Activated naive CD8-positive, alpha-beta T cell treated with anti-CD3 and anti-CD28 coated beads, Interleukin-2, amount 50 U/mL, for 24 hours (primary cell): ENCODE data around the gene RNLS.
A peak's percentile ranks its signal among the peaks of the same experiment; 100 is the strongest.

Experiments
- ATAC-seq: fragments of 150-1000 bp; cut with Tn5 transposase; one replicate; pipeline ENCODE4 v1.10.0; 2021
- DNase-seq: peaks from one replicate; pipeline ENCODE4 v3.0.0; 2021
- H3K27ac Mint-ChIP-seq: one replicate; pipeline ENCODE4 v1.8.0; 2021; ENCODE audit warnings: mild to moderate bottlenecking, mixed read lengths
- H3K27me3 Mint-ChIP-seq: one replicate; pipeline ENCODE4 v1.8.0; 2021; ENCODE audit warnings: mixed read lengths
- H3K36me3 Mint-ChIP-seq: one replicate; pipeline ENCODE4 v1.8.0; 2021; ENCODE audit warnings: low read depth, mixed read lengths
- H3K4me1 Mint-ChIP-seq: one replicate; pipeline ENCODE4 v1.8.0; 2021; ENCODE audit warnings: mixed read lengths
- H3K4me3 Mint-ChIP-seq: one replicate; pipeline ENCODE4 v1.8.0; 2021; ENCODE audit warnings: mild to moderate bottlenecking, moderate library complexity, mixed read lengths
- H3K9me3 Mint-ChIP-seq: one replicate; pipeline ENCODE4 v1.8.0; 2021; ENCODE audit warnings: mixed read lengths

Gene RNLS

DNA sequence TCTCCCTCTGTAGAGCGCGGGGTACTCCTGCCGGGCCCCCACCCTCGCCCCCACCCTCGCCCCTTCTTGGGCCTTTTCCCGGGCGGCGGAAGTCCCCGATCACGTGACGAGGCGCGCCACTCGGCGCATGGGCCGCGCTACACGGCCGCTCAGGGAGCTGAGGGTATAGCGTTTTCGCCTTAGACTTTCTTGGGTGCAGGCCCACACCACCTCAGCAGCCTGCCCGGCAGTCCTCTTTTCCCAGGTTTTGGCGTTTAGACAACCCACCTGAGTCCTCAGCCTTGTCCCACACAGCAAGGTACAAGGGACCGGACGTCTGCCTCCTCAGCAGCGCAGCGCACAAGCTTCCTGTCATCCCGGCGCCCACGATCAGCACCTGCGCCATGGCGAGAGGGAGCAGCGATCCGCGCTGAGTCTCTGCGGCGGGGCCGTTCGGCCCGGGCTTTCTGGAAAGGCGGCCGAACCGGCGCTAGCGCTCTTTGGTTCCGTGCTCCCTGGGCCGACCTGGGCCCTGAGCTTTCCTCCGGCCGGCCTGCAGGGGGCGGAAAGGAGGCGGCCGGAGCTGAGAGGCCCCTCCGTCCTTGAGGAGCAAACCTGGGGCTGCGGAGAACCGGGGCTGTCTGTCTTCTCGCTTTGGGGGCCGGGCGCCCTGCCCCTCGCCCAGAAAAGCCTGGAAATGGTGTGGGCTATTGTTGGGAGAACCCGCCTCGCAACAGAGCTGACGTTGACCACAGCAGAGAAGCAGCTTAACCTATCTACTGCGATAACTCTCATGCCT lies at the start of gene RNLS:
Gene RNLS, minus strand, starts transcription at position 513 of the 778 bp plus-strand sequence.
- DNase-seq = peak; percentile 72
- peaks cover 5% of the 10 kb centered on the region for H3K9me3 Mint-ChIP-seq

DNA sequence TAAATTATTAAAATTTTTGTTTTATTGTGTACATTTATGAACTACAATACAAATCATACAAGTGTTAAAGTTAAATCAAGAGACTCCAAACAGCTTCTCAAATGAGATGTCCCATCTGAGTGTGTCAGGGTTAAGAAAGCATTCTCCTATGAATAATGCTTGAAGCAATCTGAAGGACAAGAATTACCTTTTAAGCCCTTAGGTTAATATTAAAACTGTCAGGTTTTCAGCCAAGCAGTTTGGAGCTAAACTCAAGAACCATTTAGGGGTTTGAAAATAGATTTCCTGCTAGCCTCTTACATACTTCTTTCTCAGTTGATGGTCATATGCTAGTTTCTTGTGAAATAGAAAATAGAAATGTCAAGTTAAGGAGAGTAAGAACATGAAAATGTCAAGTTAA lies 41.7 kb upstream of the RNLS start:
- Mint-ChIP-seq H3K27me3 (no peaks in the 10 kb centered on the region), H3K9me3 (no peaks in the 10 kb centered on the region), H3K36me3 (no peaks in the 10 kb centered on the region), H3K4me3 (no peak overlapping the region), H3K27ac (no peak overlapping the region), H3K4me1 (no peaks in the 10 kb centered on the region)
- no peak for DNase-seq
- ATAC-seq = no peak

More for the DNA sequence above, at the start of gene RNLS:
- no peaks in the 10 kb centered on the region for H3K27me3 Mint-ChIP-seq
- ATAC-seq = peak; percentile 87
- H3K4me3 Mint-ChIP-seq = peak within 1 kb of the TSS; percentile 80
- H3K36me3 Mint-ChIP-seq = no peaks in the 10 kb centered on the region
- peaks cover 13% of the 10 kb centered on the region for H3K4me1 Mint-ChIP-seq
- H3K27ac Mint-ChIP-seq = peak within 1 kb of the TSS; percentile 83

DNA sequence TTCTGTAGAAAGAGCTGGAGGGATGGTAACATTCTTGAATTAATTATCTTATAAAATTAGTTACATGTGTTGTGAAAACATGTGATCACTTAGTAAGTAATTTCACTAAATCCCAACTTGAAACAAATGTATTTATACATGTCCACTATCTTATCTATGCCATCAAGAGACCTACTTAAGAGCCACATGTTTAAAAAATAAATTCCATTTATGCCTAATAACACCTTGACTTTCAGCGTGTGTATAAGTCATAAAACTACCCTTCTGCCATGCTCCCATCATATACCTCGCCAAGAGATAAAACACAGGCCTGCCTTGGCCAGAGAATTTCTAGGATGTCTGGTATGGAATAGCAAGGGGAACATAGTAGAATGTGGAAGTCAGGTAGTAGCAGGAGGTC lies 40.7 kb upstream of the RNLS start:
- H3K9me3 Mint-ChIP-seq = no peaks in the 10 kb centered on the region
- no peaks in the 10 kb centered on the region for H3K36me3 Mint-ChIP-seq

GRCh38 chr10:88620441-88620840 lies 37.3 kb upstream of the RNLS start:
- Mint-ChIP-seq H3K36me3 (no peaks in the 10 kb centered on the region), H3K27ac (no peak overlapping the region), H3K9me3 (no peaks in the 10 kb centered on the region), H3K27me3 (no peaks in the 10 kb centered on the region), H3K4me3 (no peak overlapping the region), H3K4me1 (no peaks in the 10 kb centered on the region)
- no peak for DNase-seq
- ATAC-seq = no peak

More for the DNA sequence above, 40.7 kb upstream of the RNLS start:
- Mint-ChIP-seq H3K4me1 (no peaks in the 10 kb centered on the region), H3K4me3 (no peak overlapping the region), H3K27me3 (no peaks in the 10 kb centered on the region), H3K27ac (no peak overlapping the region)
- ATAC-seq = no peak
- DNase-seq = no peak

GRCh38 chr10:88618496-88618895 lies 35.4 kb upstream of the RNLS start:
- Mint-ChIP-seq H3K27ac (no peak overlapping the region), H3K27me3 (no peaks in the 10 kb centered on the region), H3K36me3 (no peaks in the 10 kb centered on the region), H3K9me3 (no peaks in the 10 kb centered on the region), H3K4me1 (no peaks in the 10 kb centered on the region), H3K4me3 (no peak overlapping the region)
- DNase-seq = no peak
- ATAC-seq = no peak

DNA sequence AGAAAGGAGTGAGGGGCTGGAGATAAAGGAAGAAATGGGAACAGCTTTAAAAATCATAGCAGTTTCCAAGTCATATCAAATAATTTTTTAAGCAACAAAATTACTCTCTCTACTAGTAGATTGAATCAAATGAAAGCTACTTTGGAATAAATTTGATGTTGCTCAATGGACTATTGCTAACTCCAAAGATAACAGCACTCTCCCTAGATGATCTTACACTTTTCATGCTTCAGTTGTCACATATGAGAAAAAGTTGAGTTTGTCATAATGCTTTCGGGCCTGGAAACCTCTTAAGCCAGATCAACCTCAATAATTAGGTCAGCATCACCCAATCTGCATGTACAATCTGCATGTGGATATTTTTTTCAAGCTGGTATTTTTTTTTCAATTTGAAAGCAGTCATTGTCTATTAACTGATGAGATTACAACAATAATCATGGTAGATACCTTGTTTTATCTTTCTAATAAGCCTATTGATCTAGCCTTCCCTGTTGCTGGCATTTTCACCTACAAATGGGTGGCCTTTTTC lies 34.7 kb upstream of the RNLS start:
- Mint-ChIP-seq H3K9me3 (no peaks in the 10 kb centered on the region), H3K4me1 (no peaks in the 10 kb centered on the region), H3K4me3 (no peak overlapping the region), H3K27ac (no peak overlapping the region), H3K36me3 (no peaks in the 10 kb centered on the region), H3K27me3 (no peaks in the 10 kb centered on the region)
- DNase-seq (no peak), ATAC-seq (no peak)

DNA sequence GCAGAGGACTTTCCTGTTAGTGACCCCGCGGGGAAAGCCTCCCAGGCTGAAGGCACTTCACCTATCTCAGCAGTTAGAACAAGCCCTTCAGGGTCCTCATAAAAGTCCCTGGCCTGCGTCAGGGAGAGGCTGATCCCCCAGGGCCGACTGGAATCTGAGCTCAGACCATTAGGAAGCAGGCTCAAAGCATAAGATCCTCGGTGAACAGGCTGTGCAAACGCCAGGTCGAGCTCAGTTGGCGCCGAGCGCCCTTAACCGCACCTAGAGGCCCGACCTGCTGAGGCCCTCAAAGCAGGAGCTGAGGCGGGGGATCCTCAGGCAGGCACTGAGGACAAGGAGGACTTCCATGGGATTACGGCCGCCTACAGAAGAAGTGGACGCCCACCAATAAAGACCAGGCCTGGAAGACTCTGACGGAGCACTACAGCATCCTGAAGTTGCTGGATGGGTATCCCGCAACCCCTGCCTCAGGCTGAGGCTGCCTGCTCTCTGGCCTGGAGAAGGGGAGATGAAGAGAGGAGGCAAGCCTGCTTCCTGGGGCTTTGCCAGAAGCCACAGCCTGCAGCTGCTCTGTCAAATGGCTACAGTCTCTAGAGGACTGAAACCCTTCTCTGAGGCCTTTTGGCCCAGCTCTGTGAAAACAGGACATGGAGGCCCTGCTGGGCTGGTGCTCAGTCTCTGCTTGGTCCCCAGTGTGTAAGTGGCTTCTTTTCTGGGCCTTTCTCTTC lies 33.3 kb upstream of the RNLS start:
- Mint-ChIP-seq H3K9me3 (no peaks in the 10 kb centered on the region), H3K27me3 (no peaks in the 10 kb centered on the region), H3K4me3 (no peak overlapping the region), H3K27ac (no peak overlapping the region), H3K4me1 (no peaks in the 10 kb centered on the region), H3K36me3 (no peaks in the 10 kb centered on the region)
- ATAC-seq = no peak
- no peak for DNase-seq

GRCh38 chr10:88608780-88609179 lies 25.7 kb upstream of the RNLS start:
- Mint-ChIP-seq H3K9me3 (no peaks in the 10 kb centered on the region), H3K27me3 (peaks cover 3% of the 10 kb centered on the region), H3K4me3 (no peak overlapping the region), H3K4me1 (no peaks in the 10 kb centered on the region), H3K27ac (no peak overlapping the region), H3K36me3 (no peaks in the 10 kb centered on the region)
- no peak for DNase-seq
- ATAC-seq = no peak

- Mint-ChIP-seq H3K27ac (no peak overlapping the region), H3K36me3 (no peaks in the 10 kb centered on the region), H3K4me3 (no peak overlapping the region), H3K27me3 (peaks cover 3% of the 10 kb centered on the region), H3K4me1 (no peaks in the 10 kb centered on the region), H3K9me3 (no peaks in the 10 kb centered on the region)
- DNase-seq (no peak), ATAC-seq (no peak)
Observed at GRCh38 chr10:88608052-88608732, 25.1 kb upstream of the RNLS start.

DNA sequence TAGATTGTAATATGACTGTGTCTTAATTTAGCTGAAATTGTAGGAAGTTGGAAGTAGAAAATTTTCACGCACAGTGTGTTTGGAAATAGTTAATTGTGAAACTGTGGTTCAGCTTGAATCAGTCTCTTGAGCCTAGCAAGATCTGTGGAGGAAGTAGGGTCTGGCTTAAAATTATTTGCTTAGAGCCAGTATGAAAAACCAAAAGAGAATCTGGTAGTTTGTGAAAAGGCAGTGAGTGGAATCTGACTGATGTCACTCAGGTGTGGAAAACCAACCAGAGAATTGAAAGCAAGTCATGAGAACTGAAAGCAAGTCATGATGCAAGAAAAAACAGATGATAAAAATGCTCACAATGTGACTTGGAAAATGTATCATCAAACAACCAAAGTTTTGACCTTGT lies 14.9 kb upstream of the RNLS start:
- H3K27me3 Mint-ChIP-seq = peaks cover 3% of the 10 kb centered on the region

DNA sequence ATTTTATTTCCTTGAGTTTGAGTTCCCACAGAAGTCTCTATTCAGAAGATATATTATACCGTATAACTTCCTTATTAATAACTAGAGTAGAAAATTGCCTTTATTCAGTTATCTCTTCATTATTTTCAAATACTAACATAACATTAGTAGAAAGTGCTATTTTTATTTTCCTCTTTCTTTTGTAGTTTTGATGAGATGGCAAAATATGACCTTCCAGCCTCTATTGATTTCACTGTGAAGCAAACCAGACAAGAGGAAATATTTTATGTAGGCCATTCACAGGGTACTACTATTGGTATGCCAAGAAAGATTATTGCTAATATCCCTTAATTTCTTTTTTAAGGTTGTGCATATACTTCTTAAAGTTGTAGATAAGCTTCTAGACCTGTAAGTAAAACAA lies 11.4 kb upstream of the RNLS start:
- H3K4me1 Mint-ChIP-seq = peaks cover 9% of the 10 kb centered on the region
- no peak for DNase-seq
- H3K27me3 Mint-ChIP-seq = peaks cover 1% of the 10 kb centered on the region
- no peak overlapping the region for H3K4me3 Mint-ChIP-seq
- H3K36me3 Mint-ChIP-seq = no peaks in the 10 kb centered on the region
- no peak overlapping the region for H3K27ac Mint-ChIP-seq
- no peak for ATAC-seq
- no peaks in the 10 kb centered on the region for H3K9me3 Mint-ChIP-seq

More for the DNA sequence above, 14.9 kb upstream of the RNLS start:
- Mint-ChIP-seq H3K4me3 (no peak overlapping the region), H3K4me1 (peaks cover 9% of the 10 kb centered on the region), H3K36me3 (no peaks in the 10 kb centered on the region), H3K27ac (no peak overlapping the region), H3K9me3 (no peaks in the 10 kb centered on the region)
- DNase-seq (no peak), ATAC-seq (no peak)

DNA sequence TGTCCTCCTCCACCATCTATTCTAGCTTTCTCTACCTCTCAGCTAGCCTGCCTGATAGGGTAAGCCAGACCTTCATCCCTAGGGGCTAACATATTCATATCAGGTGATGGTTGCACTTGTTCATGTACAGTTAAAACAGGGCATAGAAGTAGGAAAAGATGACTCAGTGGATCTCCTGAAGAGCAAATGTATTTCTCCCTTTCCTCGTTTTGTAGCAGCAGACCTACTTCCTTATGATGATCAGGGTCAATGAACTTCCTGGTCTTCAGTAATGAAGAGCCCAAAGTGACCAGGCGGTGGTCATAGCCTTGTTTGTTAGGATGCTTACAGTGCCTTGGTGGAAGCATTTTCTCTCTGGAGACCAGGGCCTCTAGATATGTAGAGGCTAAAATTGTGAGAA lies 9.8 kb upstream of the RNLS start:
- no peak for DNase-seq
- no peak overlapping the region for H3K27ac Mint-ChIP-seq
- ATAC-seq = no peak
- no peak overlapping the region for H3K4me3 Mint-ChIP-seq
- no peaks in the 10 kb centered on the region for H3K36me3 Mint-ChIP-seq
- peaks cover 1% of the 10 kb centered on the region for H3K4me1 Mint-ChIP-seq
- H3K27me3 Mint-ChIP-seq = peaks cover 1% of the 10 kb centered on the region
- no peaks in the 10 kb centered on the region for H3K9me3 Mint-ChIP-seq

- Mint-ChIP-seq H3K4me1 (no peaks in the 10 kb centered on the region), H3K36me3 (no peaks in the 10 kb centered on the region), H3K27me3 (peaks cover 1% of the 10 kb centered on the region), H3K9me3 (no peaks in the 10 kb centered on the region), H3K4me3 (no peak overlapping the region), H3K27ac (no peak overlapping the region)
- DNase-seq (no peak), ATAC-seq (no peak)
Observed at GRCh38 chr10:88592381-88592780, 9.3 kb upstream of the RNLS start.

DNA sequence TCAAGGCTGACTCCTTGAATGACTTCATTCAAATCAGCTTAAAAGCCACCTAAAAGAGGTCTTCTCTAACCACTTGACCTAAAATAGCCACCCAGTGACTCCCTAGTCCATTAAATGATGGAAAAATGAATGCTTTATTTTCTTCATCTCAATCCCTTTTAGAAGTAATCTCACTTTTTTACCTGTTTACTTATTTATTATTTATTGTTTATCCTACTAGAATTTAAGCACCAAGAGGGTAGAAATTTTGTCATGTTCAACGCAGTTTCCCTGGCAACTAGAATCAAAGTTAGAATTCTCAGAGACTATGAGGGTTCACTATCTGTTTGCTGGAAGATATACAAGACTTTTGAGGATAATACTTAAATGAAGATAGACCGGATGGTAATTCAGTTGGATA lies 3.3 kb upstream of the RNLS start, which contains the start of gene LIPJ:
Gene LIPJ, plus strand, starts transcription at position 301 of the 400 bp plus-strand sequence. CDS start 3,926 bp downstream, outside the sequence.
- ATAC-seq (no peak), DNase-seq (no peak)
- H3K27me3 Mint-ChIP-seq = no peaks in the 10 kb centered on the region
- peaks cover 13% of the 10 kb centered on the region for H3K4me1 Mint-ChIP-seq
- no peaks in the 10 kb centered on the region for H3K36me3 Mint-ChIP-seq
- no peak within 1 kb of the TSS for H3K4me3 Mint-ChIP-seq
- H3K27ac Mint-ChIP-seq = no peak within 1 kb of the TSS
- peaks cover 5% of the 10 kb centered on the region for H3K9me3 Mint-ChIP-seq
